ENCODE measurements around the gene TFAP2E.

- TF ChIP-seq CTCF (IDR thresholded peaks at IDR 0.05) = no peak
- TF ChIP-seq POLR2AphosphoS5 (IDR thresholded peaks at IDR 0.05; ENCODE audit: insufficient read depth in 1 of 2, low read depth in 1 of 2) = no peak
- TF ChIP-seq POLR2A (IDR thresholded peaks at IDR 0.05) = no peak
These were observed 13.7 kb upstream of the TFAP2E start for GRCh38 chr1:35559317-35559944.

All from vagina (tissue), 2 donors.